Activated CD4-positive, alpha-beta T cell treated with anti-CD3 and anti-CD28 coated beads, Interleukin-2, amount 10 ng/mL, durations not matched to agents 7 days and 5 days (primary cell): Measurements from ENCODE around the gene RBM39. TPM values are rescaled to one million over a fixed set of nuclear protein-coding genes. Genes with fewer than 3 reads are reported as not detected.
"Not testable (repeated sequence)": the region's sequence is repeated elsewhere in the genome, so short reads cannot be mapped to it uniquely, and the experiment has no call there.

Experiments used
- CTCF ChIA-PET: fragments of 350-600 bp; sonication (Branson Sonifier 250); formaldehyde crosslinking; loops from one replicate; lab custom pipeline; 2021; ENCODE audit warnings: antibody characterized with exemption; lab: Charles Lee
- POLR2A ChIA-PET: fragments of 350-600 bp; sonication (Branson Sonifier 250); formaldehyde crosslinking; loops from one replicate; lab custom pipeline; 2021; ENCODE audit warnings: antibody characterized with exemption; lab: Charles Lee
- DNase-seq: peaks from one replicate; pipeline ENCODE4 v3.0.0-alpha.2; 2020
- H3K27ac Mint-ChIP-seq: one replicate; pipeline ENCODE4 v1.8.0; 2021; ENCODE audit warnings: mild to moderate bottlenecking, moderate library complexity, mixed read lengths
- H3K27me3 Mint-ChIP-seq: one replicate; pipeline ENCODE4 v1.8.0; 2021; ENCODE audit warnings: mixed read lengths
- H3K36me3 Mint-ChIP-seq: one replicate; pipeline ENCODE4 v1.8.0; 2021; ENCODE audit warnings: low read depth, mixed read lengths
- H3K4me1 Mint-ChIP-seq: one replicate; pipeline ENCODE4 v1.8.0; 2021; ENCODE audit warnings: mixed read lengths
- H3K4me3 Mint-ChIP-seq: one replicate; pipeline ENCODE4 v1.8.0; 2021; ENCODE audit warnings: mild to moderate bottlenecking, moderate library complexity, mixed read lengths
- H3K9me3 Mint-ChIP-seq: one replicate; pipeline ENCODE4 v1.8.0; 2021; ENCODE audit warnings: mixed read lengths
- total RNA-seq, 2 experiments: library from RNA; stranded (reverse); gene quantifications; one replicate each; pipeline ENCODE4 v1.2.3, GENCODE V29; 2021

RBM39 gene
- total RNA-seq, 2 experiments from 2014 or later, result 374 to 396 TPM

- Mint-ChIP-seq H3K36me3 (peaks cover 64% of the 10 kb centered on the region), H3K27ac (no peak overlapping the region), H3K27me3 (no peaks in the 10 kb centered on the region), H3K9me3 (no peaks in the 10 kb centered on the region), H3K4me3 (no peak overlapping the region), H3K4me1 (peaks cover 36% of the 10 kb centered on the region)
- POLR2A ChIA-PET, result no interaction called here
- CTCF ChIA-PET, result no interaction called here
- DNase-seq, result no peak
Observed at GRCh38 chr20:35721219-35721618, 20.8 kb downstream of the RBM39 start.

GRCh38 chr20:35720165-35721123 lies 21.6 kb downstream of the RBM39 start:
- H3K36me3 Mint-ChIP-seq, result peaks cover 67% of the 10 kb centered on the region
- peaks cover 39% of the 10 kb centered on the region for H3K4me1 Mint-ChIP-seq
- H3K9me3 Mint-ChIP-seq, result no peaks in the 10 kb centered on the region
- DNase-seq, result no peak
- POLR2A ChIA-PET, result no interaction called here
- CTCF ChIA-PET, result interaction anchor here (0.6 to 2.2 kb wide), 6 partner anchors 8 to 61 kb away, joined by 3 to 5 read pairs (median 4); no protein-coding TSS in a partner anchor
- no peaks in the 10 kb centered on the region for H3K27me3 Mint-ChIP-seq
- no peak overlapping the region for H3K27ac Mint-ChIP-seq
- no peak overlapping the region for H3K4me3 Mint-ChIP-seq

GRCh38 chr20:35719717-35720116 lies 22.3 kb downstream of the RBM39 start:
- ChIA-PET CTCF (interaction anchor here (0.6 to 2.2 kb wide), 7 partner anchors 9 to 60 kb away, joined by 3 to 7 read pairs (median 4); no protein-coding TSS in a partner anchor), POLR2A (no interaction called here)
- Mint-ChIP-seq H3K4me1 (peaks cover 37% of the 10 kb centered on the region), H3K27me3 (no peaks in the 10 kb centered on the region), H3K27ac (no peak overlapping the region), H3K9me3 (no peaks in the 10 kb centered on the region), H3K36me3 (peaks cover 65% of the 10 kb centered on the region), H3K4me3 (no peak overlapping the region)
- no peak for DNase-seq

GRCh38 chr20:35718972-35719635 lies 23.0 kb downstream of the RBM39 start:
- Mint-ChIP-seq H3K36me3 (peaks cover 64% of the 10 kb centered on the region), H3K27me3 (no peaks in the 10 kb centered on the region), H3K27ac (no peak overlapping the region), H3K4me3 (no peak overlapping the region), H3K4me1 (peaks cover 40% of the 10 kb centered on the region), H3K9me3 (no peaks in the 10 kb centered on the region)
- ChIA-PET CTCF (interaction anchor here (0.7 to 2.2 kb wide), 8 partner anchors 9 to 23 kb away, joined by 3 to 7 read pairs (median 4); partner anchors contain the start of gene RBM39), POLR2A (no interaction called here)
- no peak for DNase-seq

- not testable (repeated sequence) for H3K27ac Mint-ChIP-seq, H3K9me3 Mint-ChIP-seq, H3K27me3 Mint-ChIP-seq, H3K4me3 Mint-ChIP-seq, DNase-seq
- CTCF ChIA-PET, result interaction anchor here (0.8 to 2.2 kb wide), 5 partner anchors 9 to 24 kb away, joined by 3 to 7 read pairs (median 5); partner anchors contain the start of gene RBM39
- Mint-ChIP-seq H3K4me1 (peaks cover 46% of the 10 kb centered on the region), H3K36me3 (peaks cover 68% of the 10 kb centered on the region)
- POLR2A ChIA-PET, result interaction anchor here (0.6 kb wide), 1 partner anchor 57 kb away, joined by 4 read pairs; no protein-coding TSS in a partner anchor
Observed at GRCh38 chr20:35718321-35718720, 23.7 kb downstream of the RBM39 start.

GRCh38 chr20:35716330-35716729 lies 25.7 kb downstream of the RBM39 start:
- Mint-ChIP-seq H3K4me3 (no peak overlapping the region), H3K27ac (no peak overlapping the region), H3K4me1 (peaks cover 48% of the 10 kb centered on the region), H3K27me3 (no peaks in the 10 kb centered on the region), H3K36me3 (peaks cover 65% of the 10 kb centered on the region), H3K9me3 (no peaks in the 10 kb centered on the region)
- ChIA-PET POLR2A (interaction anchor here (0.6 kb wide), 1 partner anchor 20 kb away, joined by 6 read pairs; no protein-coding TSS in a partner anchor), CTCF (interaction anchor here (0.9 to 2.5 kb wide), 2 partner anchors 8 to 17 kb away, joined by 3 to 7 read pairs; partner anchors contain the start of genes NFS1 and ROMO1)
- no peak for DNase-seq

GRCh38 chr20:35715652-35716051 lies 26.4 kb downstream of the RBM39 start:
- CTCF ChIA-PET, result interaction anchor here (1.1 to 2.5 kb wide), 3 partner anchors 14 to 17 kb away, joined by 3 to 7 read pairs (median 5); partner anchors contain the start of genes NFS1 and ROMO1

GRCh38 chr20:35714127-35714526 lies 27.9 kb downstream of the RBM39 start:
- no peak overlapping the region for H3K27ac Mint-ChIP-seq
- POLR2A ChIA-PET, result interaction anchor here (1.3 kb wide), 1 partner anchor 28 kb away, joined by 3 read pairs; the partner anchor contains the start of gene RBM39
- no peak overlapping the region for H3K4me3 Mint-ChIP-seq
- CTCF ChIA-PET, result interaction anchor here (0.6 to 1.5 kb wide), 3 partner anchors 8 to 13 kb away, joined by 3 read pairs; no protein-coding TSS in a partner anchor
- no peaks in the 10 kb centered on the region for H3K9me3 Mint-ChIP-seq
- no peak for DNase-seq
- H3K4me1 Mint-ChIP-seq, result peaks cover 62% of the 10 kb centered on the region
- H3K36me3 Mint-ChIP-seq, result peaks cover 67% of the 10 kb centered on the region
- H3K27me3 Mint-ChIP-seq, result no peaks in the 10 kb centered on the region

More at GRCh38 chr20:35715652-35716051, 26.4 kb downstream of the RBM39 start:
- Mint-ChIP-seq H3K4me1 (peaks cover 55% of the 10 kb centered on the region), H3K9me3 (no peaks in the 10 kb centered on the region), H3K36me3 (peaks cover 67% of the 10 kb centered on the region), H3K4me3 (no peak overlapping the region), H3K27ac (no peak overlapping the region), H3K27me3 (no peaks in the 10 kb centered on the region)
- DNase-seq, result no peak
- POLR2A ChIA-PET, result no interaction called here

- ChIA-PET CTCF (interaction anchor here (0.7 to 1.0 kb wide), 3 partner anchors 9 to 836 kb away, joined by 3 to 4 read pairs (median 3); no protein-coding TSS in a partner anchor), POLR2A (interaction anchor here (1.3 kb wide), 1 partner anchor 29 kb away, joined by 3 read pairs; the partner anchor contains the start of gene RBM39)
- Mint-ChIP-seq H3K4me1 (peaks cover 62% of the 10 kb centered on the region), H3K36me3 (peaks cover 66% of the 10 kb centered on the region)
- H3K4me3 Mint-ChIP-seq, H3K27me3 Mint-ChIP-seq, DNase-seq, H3K9me3 Mint-ChIP-seq, H3K27ac Mint-ChIP-seq: not testable (repeated sequence)
Observed at GRCh38 chr20:35713120-35713519, 28.9 kb downstream of the RBM39 start.

GRCh38 chr20:35711588-35712209 lies 30.4 kb downstream of the RBM39 start:
- Mint-ChIP-seq H3K27me3 (no peaks in the 10 kb centered on the region), H3K27ac (peak overlapping the region; percentile 31), H3K4me1 (peaks cover 57% of the 10 kb centered on the region), H3K4me3 (no peak overlapping the region), H3K9me3 (no peaks in the 10 kb centered on the region), H3K36me3 (peaks cover 64% of the 10 kb centered on the region)
- ChIA-PET CTCF (interaction anchor here (0.8 to 1.2 kb wide), 4 partner anchors 10 to 110 kb away, joined by 3 to 4 read pairs (median 4); no protein-coding TSS in a partner anchor), POLR2A (interaction anchor here (0.6 kb wide), 2 partner anchors 16 to 32 kb away, joined by 3 to 5 read pairs; no protein-coding TSS in a partner anchor)
- no peak for DNase-seq

- Mint-ChIP-seq H3K27me3 (no peaks in the 10 kb centered on the region), H3K36me3 (peaks cover 65% of the 10 kb centered on the region)
Observed at GRCh38 chr20:35710884-35711587, 31.0 kb downstream of the RBM39 start.

More at GRCh38 chr20:35710884-35711587, 31.0 kb downstream of the RBM39 start:
- ChIA-PET CTCF (interaction anchor here (0.8 to 1.2 kb wide), 4 partner anchors 10 to 110 kb away, joined by 3 to 4 read pairs (median 4); no protein-coding TSS in a partner anchor), POLR2A (interaction anchor here (0.6 kb wide), 2 partner anchors 16 to 33 kb away, joined by 3 to 5 read pairs; no protein-coding TSS in a partner anchor)
- Mint-ChIP-seq H3K4me3 (no peak overlapping the region), H3K4me1 (peaks cover 55% of the 10 kb centered on the region), H3K9me3 (no peaks in the 10 kb centered on the region), H3K27ac (peak overlapping the region; percentile 52)
- DNase-seq, result no peak
